ENCODE measurements around the gene LTBP2. TPM values are rescaled to one million over a fixed set of nuclear protein-coding genes. Genes with fewer than 3 reads are reported as not detected.
A peak's percentile ranks its signal among the peaks of the same experiment; 100 is the strongest.

LTBP2 gene
- total and polyA plus RNA-seq, 2 of the 8 experiments (the other 6 are each of a cell fraction or from before 2014, with no cell fraction given) = 0.48 to 0.89 TPM

GRCh38 chr14:74574706-74575105 is 37.3 kb downstream of the LTBP2 start:
- Histone ChIP-seq H3K4me3 (ENCODE audit: extremely low read depth in 1 of 4, insufficient read depth in 2 of 4, low read depth in 3 of 4, low read length in 4 of 4) (no peak overlapping the region), H2BK120ac (replicated peaks; ENCODE audit: low read depth, low read length) (no peak overlapping the region), H3K9ac (replicated peaks in 1 of 4; ENCODE audit: extremely low read depth in 1 of 4, low read depth in 3 of 4, low read length in 3 of 4) (no peak overlapping the region), H3K23ac (ENCODE audit: insufficient read length) (no peak overlapping the region), H4K91ac (replicated peaks; ENCODE audit: insufficient read length, low read length) (no peak overlapping the region), H2BK5ac (ENCODE audit: low read depth, low read length) (no peak overlapping the region), H2BK12ac (ENCODE audit: low read depth, low read length) (no peak overlapping the region), H3K4ac (replicated peaks; ENCODE audit: insufficient read length, low read depth, low read length) (no peak overlapping the region), H3K9me3 (ENCODE audit: insufficient read depth in 2 of 2, low read depth in 1 of 2, low read length in 1 of 2) (no peaks in the 10 kb centered on the region), H3K4me1 (replicated peaks in 1 of 4; ENCODE audit: control insufficient read depth in 3 of 4, insufficient read depth in 4 of 4, low read length in 3 of 4) (peaks cover 0 to 6% (median 4%) of the 10 kb centered on the region in 4 experiments; a peak in 5 of 7 replicates), H3K18ac (ENCODE audit: extremely low read depth, low read length) (no peak overlapping the region), H3K56ac (replicated peaks; ENCODE audit: insufficient read length, low read depth, low read length) (no peak overlapping the region), H2AK5ac (ENCODE audit: low read depth, low read length) (no peak overlapping the region), H3K14ac (ENCODE audit: insufficient read length) (no peak overlapping the region), H2BK20ac (ENCODE audit: low read length) (no peak overlapping the region), H4K8ac (ENCODE audit: extremely low read depth, insufficient read depth, low read length) (no peak overlapping the region), H4K5ac (ENCODE audit: insufficient read length, low read depth, low read length) (no peak overlapping the region), H3K27ac (ENCODE audit: low read depth, low read length) (no peak overlapping the region), H3K27me3 (replicated peaks in 1 of 4; ENCODE audit: control insufficient read depth in 3 of 4, extremely low read depth in 1 of 4, insufficient read depth in 3 of 4, low read length in 3 of 4) (no peaks in the 10 kb centered on the region), H2BK15ac (ENCODE audit: low read length) (no peak overlapping the region), H2AFZ (ENCODE audit: low read length) (0 out of 2 replicates have a peak overlapping the region, but pooled peaks have one; percentile 61), H4K20me1 (replicated peaks in 1 of 2; ENCODE audit: control insufficient read depth in 1 of 2, insufficient read depth in 2 of 2, low read length in 2 of 2) (no peaks in the 10 kb centered on the region), H3K23me2 (ENCODE audit: low read depth, low read length) (no peaks in the 10 kb centered on the region), H3K79me1 (ENCODE audit: low read depth, low read length) (no peaks in the 10 kb centered on the region), H3K36me3 (ENCODE audit: control insufficient read depth in 2 of 4, insufficient read depth in 4 of 4, low read length in 3 of 4) (no peaks in the 10 kb centered on the region), H3K79me2 (ENCODE audit: control insufficient read depth in 1 of 2, insufficient read depth in 2 of 2, low read length in 2 of 2) (no peaks in the 10 kb centered on the region), H3K4me2 (ENCODE audit: insufficient read depth in 1 of 2, low read depth in 2 of 2, low read length in 2 of 2) (no peak overlapping the region)
- ChIA-PET CTCF (ENCODE audit: partially characterized antibody) (interaction anchor here (0.8 to 4.9 kb wide), 18 partner anchors 8 to 249 kb away, joined by 3 to 51 read pairs (median 9); partner anchors contain the start of gene LTBP2), POLR2A (ENCODE audit: partially characterized antibody) (interaction anchor here (1.1 kb wide), 1 partner anchor 23 kb away, joined by 5 read pairs; no protein-coding TSS in a partner anchor)
- FAIRE-seq = no peak
- TF ChIP-seq ATF3 (IDR thresholded peaks at IDR 0.05; ENCODE audit: insufficient read depth, low read depth, low read length) (no peak), SIX5 (IDR thresholded peaks at IDR 0.05; ENCODE audit: low read depth, low read length) (no peak), SRF (IDR thresholded peaks at IDR 0.05; ENCODE audit: low read depth, low read length) (no peak), JUN (IDR thresholded peaks at IDR 0.05; ENCODE audit: low read depth, low read length) (no peak), SP2 (IDR thresholded peaks at IDR 0.05; ENCODE audit: low read length) (no peak), RXRA (IDR thresholded peaks at IDR 0.05; ENCODE audit: insufficient read depth, low read depth, low read length) (no peak), EP300 (IDR thresholded peaks at IDR 0.05; ENCODE audit: borderline replicate concordance in 1 of 2, low read depth in 2 of 2, low read length in 2 of 2) (no peak), BRCA1 (IDR thresholded peaks at IDR 0.05; ENCODE audit: low read depth, low read length) (no peak), NANOG (IDR thresholded peaks at IDR 0.05; ENCODE audit: insufficient read depth, low read depth, low read length, poor library complexity, severe bottlenecking) (no peak), TAF1 (IDR thresholded peaks at IDR 0.05; ENCODE audit: low read depth, low read length) (no peak), HDAC6 (IDR thresholded peaks at IDR 0.05; ENCODE audit: low read depth, low read length) (no peak), RAD21 (IDR thresholded peaks at IDR 0.05 in 1 of 2, conservative IDR thresholded peaks at IDR 0.05 in 1 of 2; ENCODE audit: low read depth in 2 of 2, low read length in 2 of 2) (no peak)
- TF ChIP-seq, protein P1, sequence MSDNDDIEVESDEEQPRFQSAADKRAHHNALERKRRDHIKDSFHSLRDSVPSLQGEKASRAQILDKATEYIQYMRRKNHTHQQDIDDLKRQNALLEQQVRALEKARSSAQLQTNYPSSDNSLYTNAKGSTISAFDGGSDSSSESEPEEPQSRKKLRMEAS (IDR thresholded peaks at IDR 0.05) = no peak
- DNase-seq (ENCODE audit: low read depth in 1 of 2, low spot score in 2 of 2) = no peak
- 71% methylated on average over 4 of the region's 6 CpGs; no CpG with 5 or more reads in 1 of the 2 experiments for WGBS, 2 experiments (ENCODE audit: extremely low coverage in 1 of 2, insufficient coverage in 1 of 2, insufficient read length in 1 of 2, insufficient replicate concordance in 2 of 2, low coverage in 1 of 2, low lambda C conversion rate in 2 of 2, missing lambda C conversion rate in 1 of 2)

Data from H1 (cell line).